HepG2 (cell line): ENCODE results near the gene ADI1. TPM values are rescaled to one million over a fixed set of nuclear protein-coding genes. Genes with fewer than 3 reads are reported as not detected.

Source experiments
- CCDC6 ChIP-seq: sonication (generic); formaldehyde crosslinking; IDR thresholded peaks from 2 replicates; pipeline ENCODE4 v1.8.1; 2022; ENCODE audit warnings: mild to moderate bottlenecking, missing genetic modification reagents, moderate library complexity
- FUBP1 ChIP-seq: sonication (generic); formaldehyde crosslinking; IDR thresholded peaks from 2 replicates; pipeline ENCODE4 v1.5.1; 2020; ENCODE audit warnings: missing genetic modification reagents, mild to moderate bottlenecking, borderline replicate concordance
- KDM5B ChIP-seq: sonication (generic); formaldehyde crosslinking; IDR thresholded peaks from 2 replicates; pipeline ENCODE4 v1.4.0; 2020; ENCODE audit warnings: missing genetic modification reagents, mild to moderate bottlenecking, borderline replicate concordance
- NFIC ChIP-seq: IDR thresholded peaks from 2 replicates; pipeline ENCODE4 v1.6.1; 2012; ENCODE audit warnings: mild to moderate bottlenecking, low read length, inconsistent platforms
- SALL1 ChIP-seq: sonication (generic); formaldehyde crosslinking; IDR thresholded peaks from 2 replicates; pipeline ENCODE4 v1.8.0; 2022; ENCODE audit warnings: mild to moderate bottlenecking, missing genetic modification reagents
- SKI ChIP-seq: fragments of 450-650 bp; IDR thresholded peaks from one replicate; pipeline ENCODE4 v1.6.1; 2018; ENCODE audit warnings: mild to moderate bottlenecking; ENCODE audit not compliant: partially characterized antibody
- SMARCE1 ChIP-seq: fragments of 450-650 bp; IDR thresholded peaks from 2 replicates; pipeline ENCODE4 v1.6.1; 2017; ENCODE audit warnings: borderline replicate concordance
- ZNF143 ChIP-seq: sonication (generic); formaldehyde crosslinking; IDR thresholded peaks from 2 replicates; pipeline ENCODE4 v1.4.0; 2020; ENCODE audit warnings: missing genetic modification reagents
- ZNF30 ChIP-seq: sonication (generic); formaldehyde crosslinking; IDR thresholded peaks from 2 replicates; pipeline ENCODE4 v1.5.0; 2020; ENCODE audit warnings: mild to moderate bottlenecking, missing genetic modification reagents
- ZNF7 ChIP-seq: IDR thresholded peaks from 2 replicates; pipeline ENCODE4 v1.6.1; 2016; ENCODE audit warnings: missing biosample characterization, missing genetic modification reagents
- polyA plus RNA-seq, 8 experiments: library from polyadenylated mRNA; depleted of rRNA in 3 of 8; stranded (reverse) in 7 of 8; unstranded in 1 of 8; fragments of >200 nt; fragmentation: Illumina TruSeq in 4 of 8; extraction: Trizol in 4 of 8; gene quantifications; 2 replicates each; pipeline versions ENCODE4 v1.2.1 to v1.2.3, GENCODE V29; 2011 to 2016; ENCODE audit warnings: low read depth in 4 of 8, missing spikeins in 1 of 8, mixed read lengths in 1 of 8; ENCODE audit not compliant: insufficient read depth in 1 of 8
- total RNA-seq, 5 experiments: library from RNA; depleted of rRNA; stranded (reverse); fragments of >200 nt; fragmentation: Illumina TruSeq; extraction: Trizol; gene quantifications; 2 replicates each; pipeline ENCODE4 v1.2.3, GENCODE V29; 2016; ENCODE audit warnings: low read depth in 1 of 5
- TF ChIP-seq, protein P1 (sequence below): sonication (generic); formaldehyde crosslinking; IDR thresholded peaks from 2 replicates; pipeline ENCODE4 v1.5.0; 2020; ENCODE audit warnings: mild to moderate bottlenecking, missing genetic modification reagents, borderline replicate concordance
- TF ChIP-seq, protein P2 (sequence below): sonication (generic); formaldehyde crosslinking; IDR thresholded peaks from 2 replicates; pipeline ENCODE4 v1.8.1; 2022; ENCODE audit warnings: low read depth, mild to moderate bottlenecking, missing genetic modification reagents
- TF ChIP-seq, protein P3 (sequence below): sonication (generic); formaldehyde crosslinking; IDR thresholded peaks from 2 replicates; pipeline ENCODE4 v1.8.0; 2022; ENCODE audit warnings: mild to moderate bottlenecking, missing genetic modification reagents; ENCODE audit not compliant: insufficient replicate concordance

The ADI1 gene
- total and polyA plus RNA-seq, 2 of the 13 experiments (the other 11 are each of a cell fraction or from before 2014, with no cell fraction given): 28.7 to 123 TPM

- TF ChIP-seq, protein P1, sequence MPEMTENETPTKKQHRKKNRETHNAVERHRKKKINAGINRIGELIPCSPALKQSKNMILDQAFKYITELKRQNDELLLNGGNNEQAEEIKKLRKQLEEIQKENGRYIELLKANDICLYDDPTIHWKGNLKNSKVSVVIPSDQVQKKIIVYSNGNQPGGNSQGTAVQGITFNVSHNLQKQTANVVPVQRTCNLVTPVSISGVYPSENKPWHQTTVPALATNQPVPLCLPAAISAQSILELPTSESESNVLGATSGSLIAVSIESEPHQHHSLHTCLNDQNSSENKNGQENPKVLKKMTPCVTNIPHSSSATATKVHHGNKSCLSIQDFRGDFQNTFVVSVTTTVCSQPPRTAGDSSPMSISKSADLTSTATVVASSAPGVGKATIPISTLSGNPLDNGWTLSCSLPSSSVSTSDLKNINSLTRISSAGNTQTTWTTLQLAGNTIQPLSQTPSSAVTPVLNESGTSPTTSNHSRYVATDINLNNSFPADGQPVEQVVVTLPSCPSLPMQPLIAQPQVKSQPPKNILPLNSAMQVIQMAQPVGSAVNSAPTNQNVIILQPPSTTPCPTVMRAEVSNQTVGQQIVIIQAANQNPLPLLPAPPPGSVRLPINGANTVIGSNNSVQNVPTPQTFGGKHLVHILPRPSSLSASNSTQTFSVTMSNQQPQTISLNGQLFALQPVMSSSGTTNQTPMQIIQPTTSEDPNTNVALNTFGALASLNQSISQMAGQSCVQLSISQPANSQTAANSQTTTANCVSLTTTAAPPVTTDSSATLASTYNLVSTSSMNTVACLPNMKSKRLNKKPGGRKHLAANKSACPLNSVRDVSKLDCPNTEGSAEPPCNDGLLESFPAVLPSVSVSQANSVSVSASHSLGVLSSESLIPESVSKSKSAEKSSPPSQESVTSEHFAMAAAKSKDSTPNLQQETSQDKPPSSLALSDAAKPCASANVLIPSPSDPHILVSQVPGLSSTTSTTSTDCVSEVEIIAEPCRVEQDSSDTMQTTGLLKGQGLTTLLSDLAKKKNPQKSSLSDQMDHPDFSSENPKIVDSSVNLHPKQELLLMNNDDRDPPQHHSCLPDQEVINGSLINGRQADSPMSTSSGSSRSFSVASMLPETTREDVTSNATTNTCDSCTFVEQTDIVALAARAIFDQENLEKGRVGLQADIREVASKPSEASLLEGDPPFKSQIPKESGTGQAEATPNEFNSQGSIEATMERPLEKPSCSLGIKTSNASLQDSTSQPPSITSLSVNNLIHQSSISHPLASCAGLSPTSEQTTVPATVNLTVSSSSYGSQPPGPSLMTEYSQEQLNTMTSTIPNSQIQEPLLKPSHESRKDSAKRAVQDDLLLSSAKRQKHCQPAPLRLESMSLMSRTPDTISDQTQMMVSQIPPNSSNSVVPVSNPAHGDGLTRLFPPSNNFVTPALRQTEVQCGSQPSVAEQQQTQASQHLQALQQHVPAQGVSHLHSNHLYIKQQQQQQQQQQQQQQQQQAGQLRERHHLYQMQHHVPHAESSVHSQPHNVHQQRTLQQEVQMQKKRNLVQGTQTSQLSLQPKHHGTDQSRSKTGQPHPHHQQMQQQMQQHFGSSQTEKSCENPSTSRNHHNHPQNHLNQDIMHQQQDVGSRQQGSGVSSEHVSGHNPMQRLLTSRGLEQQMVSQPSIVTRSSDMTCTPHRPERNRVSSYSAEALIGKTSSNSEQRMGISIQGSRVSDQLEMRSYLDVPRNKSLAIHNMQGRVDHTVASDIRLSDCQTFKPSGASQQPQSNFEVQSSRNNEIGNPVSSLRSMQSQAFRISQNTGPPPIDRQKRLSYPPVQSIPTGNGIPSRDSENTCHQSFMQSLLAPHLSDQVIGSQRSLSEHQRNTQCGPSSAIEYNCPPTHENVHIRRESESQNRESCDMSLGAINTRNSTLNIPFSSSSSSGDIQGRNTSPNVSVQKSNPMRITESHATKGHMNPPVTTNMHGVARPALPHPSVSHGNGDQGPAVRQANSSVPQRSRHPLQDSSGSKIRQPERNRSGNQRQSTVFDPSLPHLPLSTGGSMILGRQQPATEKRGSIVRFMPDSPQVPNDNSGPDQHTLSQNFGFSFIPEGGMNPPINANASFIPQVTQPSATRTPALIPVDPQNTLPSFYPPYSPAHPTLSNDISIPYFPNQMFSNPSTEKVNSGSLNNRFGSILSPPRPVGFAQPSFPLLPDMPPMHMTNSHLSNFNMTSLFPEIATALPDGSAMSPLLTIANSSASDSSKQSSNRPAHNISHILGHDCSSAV (CRISPR knock-in tag): no peak
- TF ChIP-seq ZNF7 (CRISPR knock-in tag): no peak
- TF ChIP-seq, protein P2, sequence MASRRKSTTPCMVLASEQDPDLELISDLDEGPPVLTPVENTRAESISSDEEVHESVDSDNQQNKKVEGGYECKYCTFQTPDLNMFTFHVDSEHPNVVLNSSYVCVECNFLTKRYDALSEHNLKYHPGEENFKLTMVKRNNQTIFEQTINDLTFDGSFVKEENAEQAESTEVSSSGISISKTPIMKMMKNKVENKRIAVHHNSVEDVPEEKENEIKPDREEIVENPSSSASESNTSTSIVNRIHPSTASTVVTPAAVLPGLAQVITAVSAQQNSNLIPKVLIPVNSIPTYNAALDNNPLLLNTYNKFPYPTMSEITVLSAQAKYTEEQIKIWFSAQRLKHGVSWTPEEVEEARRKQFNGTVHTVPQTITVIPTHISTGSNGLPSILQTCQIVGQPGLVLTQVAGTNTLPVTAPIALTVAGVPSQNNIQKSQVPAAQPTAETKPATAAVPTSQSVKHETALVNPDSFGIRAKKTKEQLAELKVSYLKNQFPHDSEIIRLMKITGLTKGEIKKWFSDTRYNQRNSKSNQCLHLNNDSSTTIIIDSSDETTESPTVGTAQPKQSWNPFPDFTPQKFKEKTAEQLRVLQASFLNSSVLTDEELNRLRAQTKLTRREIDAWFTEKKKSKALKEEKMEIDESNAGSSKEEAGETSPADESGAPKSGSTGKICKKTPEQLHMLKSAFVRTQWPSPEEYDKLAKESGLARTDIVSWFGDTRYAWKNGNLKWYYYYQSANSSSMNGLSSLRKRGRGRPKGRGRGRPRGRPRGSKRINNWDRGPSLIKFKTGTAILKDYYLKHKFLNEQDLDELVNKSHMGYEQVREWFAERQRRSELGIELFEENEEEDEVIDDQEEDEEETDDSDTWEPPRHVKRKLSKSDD (CRISPR knock-in tag): no peak
- TF ChIP-seq CCDC6 (CRISPR knock-in tag): no peak
- TF ChIP-seq SALL1 (CRISPR knock-in tag): peak; percentile 55; the same call in 1 of the 2 replicates
- TF ChIP-seq FUBP1 (CRISPR knock-in tag): 0 out of 2 replicates have a peak, but pooled peaks have one; percentile 76
- TF ChIP-seq ZNF143 (CRISPR knock-in tag): no peak
- TF ChIP-seq ZNF30 (CRISPR knock-in tag): no peak
- TF ChIP-seq SMARCE1: no peak
- TF ChIP-seq, protein P3, sequence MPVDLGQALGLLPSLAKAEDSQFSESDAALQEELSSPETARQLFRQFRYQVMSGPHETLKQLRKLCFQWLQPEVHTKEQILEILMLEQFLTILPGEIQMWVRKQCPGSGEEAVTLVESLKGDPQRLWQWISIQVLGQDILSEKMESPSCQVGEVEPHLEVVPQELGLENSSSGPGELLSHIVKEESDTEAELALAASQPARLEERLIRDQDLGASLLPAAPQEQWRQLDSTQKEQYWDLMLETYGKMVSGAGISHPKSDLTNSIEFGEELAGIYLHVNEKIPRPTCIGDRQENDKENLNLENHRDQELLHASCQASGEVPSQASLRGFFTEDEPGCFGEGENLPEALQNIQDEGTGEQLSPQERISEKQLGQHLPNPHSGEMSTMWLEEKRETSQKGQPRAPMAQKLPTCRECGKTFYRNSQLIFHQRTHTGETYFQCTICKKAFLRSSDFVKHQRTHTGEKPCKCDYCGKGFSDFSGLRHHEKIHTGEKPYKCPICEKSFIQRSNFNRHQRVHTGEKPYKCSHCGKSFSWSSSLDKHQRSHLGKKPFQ (CRISPR knock-in tag): no peak
- TF ChIP-seq NFIC: no peak
- no peak for TF ChIP-seq SKI
- 0 out of 2 replicates have a peak, but pooled peaks have one; percentile 7 for TF ChIP-seq KDM5B
Observed at GRCh38 chr2:3518496-3519254, 656 bp downstream of the ADI1 start (continued).
